SK-N-SH (cell line): ENCODE measurements around the gene LTBP2. TPM values are rescaled to one million over a fixed set of nuclear protein-coding genes. Genes with fewer than 3 reads are reported as not detected.

ENCODE experiments used
- CTCF ChIA-PET: fragments of 300-600, 350-600 bp; formaldehyde crosslinking; extraction: SDS; loops from one replicate; lab custom pipeline; 2021; lab: Yijun Ruan, JAX
- POLR2A ChIA-PET: fragments of 350-600 bp; sonication (Branson Sonifier 250); formaldehyde crosslinking; extraction: SDS; loops from one replicate; lab custom pipeline; 2020; ENCODE audit warnings: antibody characterized with exemption, inconsistent platforms; lab: Yijun Ruan, JAX
- DNase-seq: peaks from one replicate; pipeline ENCODE4 v3.0.0; 2012
- H2AFZ ChIP-seq: fragments of 200-600 bp; sonication (generic); 2 replicates; pipeline ENCODE4 v1.8.1; 2016; ENCODE audit warnings: antibody characterized with exemption, mild to moderate bottlenecking, low read depth
- H3F3A ChIP-seq: fragments of 200-600 bp; sonication (generic); replicated peaks from 2 replicates; pipeline ENCODE3; 2016; ENCODE audit warnings: antibody characterized with exemption, mild to moderate bottlenecking; ENCODE audit not compliant: insufficient read depth
- H3K27ac ChIP-seq, 2 experiments: fragments of 200-500 bp in 1 of 2; fragments of 200-600 bp in 1 of 2; sonication (Bioruptor generic) in 1 of 2; sonication (generic), shearing (Covaris generic) in 1 of 2; 2 replicates each; pipeline versions ENCODE4 v1.5.1 to v1.6.1; 2014 to 2016; ENCODE audit warnings: low read depth in 2 of 2, inconsistent platforms in 1 of 2, low read length in 1 of 2, mild to moderate bottlenecking in 1 of 2, mixed read lengths in 1 of 2
- H3K27me3 ChIP-seq: fragments of 200-600 bp; sonication (generic), shearing (Covaris generic); 2 replicates; pipeline ENCODE4 v1.6.1; 2016; ENCODE audit warnings: mixed run types; ENCODE audit not compliant: insufficient read depth
- H3K36me3 ChIP-seq, 2 experiments: fragments of 200-500 bp in 1 of 2; fragments of 200-600 bp in 1 of 2; sonication (Bioruptor generic) in 1 of 2; sonication (generic) in 1 of 2; replicated peaks in 1 of 2; 2 replicates each; pipeline versions ENCODE3 to v1.5.1; 2014 to 2016; ENCODE audit warnings: low read length in 1 of 2, mild to moderate bottlenecking in 1 of 2; ENCODE audit not compliant: insufficient read depth in 2 of 2, control insufficient read depth in 1 of 2
- H3K4me1 ChIP-seq, 2 experiments: fragments of 200-500 bp in 1 of 2; fragments of 200-600 bp in 1 of 2; sonication (Bioruptor generic) in 1 of 2; sonication (generic), shearing (Covaris generic) in 1 of 2; 2 replicates each; pipeline versions ENCODE4 v1.5.1 to v1.6.1; 2014 to 2016; ENCODE audit warnings: low read depth in 1 of 2, low read length in 1 of 2, mixed run types in 1 of 2; ENCODE audit not compliant: insufficient read depth in 2 of 2, control insufficient read depth in 1 of 2
- H3K4me2 ChIP-seq: fragments of 200-600 bp; sonication (generic), shearing (Covaris generic); 2 replicates; pipeline ENCODE4 v1.6.1; 2017; ENCODE audit warnings: mixed run types
- H3K4me3 ChIP-seq, 2 experiments: fragments of 200-500 bp in 1 of 2; fragments of 200-600 bp in 1 of 2; sonication (Bioruptor generic) in 1 of 2; sonication (generic), shearing (Covaris generic) in 1 of 2; 2 replicates each; pipeline versions ENCODE4 v1.5.1 to v1.8.1; 2014 to 2016; ENCODE audit warnings: low read depth in 2 of 2, inconsistent platforms in 1 of 2, low read length in 1 of 2, mild to moderate bottlenecking in 1 of 2, mixed read lengths in 1 of 2, moderate library complexity in 1 of 2
- H3K79me2 ChIP-seq: fragments of 200-600 bp; sonication (generic); 2 replicates; pipeline ENCODE4 v1.8.1; 2017; ENCODE audit warnings: mild to moderate bottlenecking; ENCODE audit not compliant: insufficient read depth
- H3K9ac ChIP-seq: fragments of 200-600 bp; sonication (generic); 2 replicates; pipeline ENCODE4 v1.6.1; 2017; ENCODE audit warnings: mixed run types
- H3K9me2 ChIP-seq: fragments of 200-600 bp; sonication (generic); 2 replicates; pipeline ENCODE4 v1.6.1; 2017; ENCODE audit warnings: mixed run types
- H3K9me3 ChIP-seq: fragments of 200-600 bp; sonication (generic); 2 replicates; pipeline ENCODE4 v1.6.1; 2017; ENCODE audit warnings: mixed run types, mild to moderate bottlenecking, moderate library complexity
- H4K20me1 ChIP-seq: fragments of 200-600 bp; sonication (generic); 2 replicates; pipeline ENCODE4 v1.6.1; 2017; ENCODE audit warnings: mild to moderate bottlenecking, mixed run types; ENCODE audit not compliant: insufficient read depth
- ELF1 ChIP-seq: IDR thresholded peaks from 2 replicates; pipeline ENCODE4 v1.4.0; 2012
- FOSL2 ChIP-seq: IDR thresholded peaks from 2 replicates; pipeline ENCODE4 v1.4.0; 2012; ENCODE audit warnings: low read depth, mild to moderate bottlenecking, moderate library complexity, borderline replicate concordance
- FOXJ3 ChIP-seq: sonication (generic); formaldehyde crosslinking; IDR thresholded peaks from 2 replicates; pipeline ENCODE4 v1.5.1; 2020; ENCODE audit warnings: mild to moderate bottlenecking, missing genetic modification reagents
- GABPA ChIP-seq: IDR thresholded peaks from 2 replicates; pipeline ENCODE4 v1.4.0; 2012; ENCODE audit warnings: low read depth, mild to moderate bottlenecking
- GATA2 ChIP-seq: sonication (generic); formaldehyde crosslinking; IDR thresholded peaks from 2 replicates; pipeline ENCODE4 v1.5.0; 2020; ENCODE audit warnings: mild to moderate bottlenecking, missing genetic modification reagents
- MEF2A ChIP-seq: IDR thresholded peaks from 2 replicates; pipeline ENCODE4 v1.4.0; 2012; ENCODE audit warnings: low read depth, borderline replicate concordance
- MXI1 ChIP-seq: IDR thresholded peaks from 2 replicates; pipeline ENCODE4 v1.6.1; 2012; ENCODE audit warnings: mild to moderate bottlenecking, low read depth, low read length, improper control_type of control experiment
- NFIC ChIP-seq: IDR thresholded peaks from 2 replicates; pipeline ENCODE4 v1.4.0; 2012; ENCODE audit warnings: borderline replicate concordance
- RFX5 ChIP-seq: IDR thresholded peaks from 2 replicates; pipeline ENCODE4 v1.6.1; 2012; ENCODE audit warnings: mild to moderate bottlenecking, improper control_type of control experiment, low read length
- RXRA ChIP-seq: IDR thresholded peaks from 2 replicates; pipeline ENCODE4 v1.4.0; 2012; ENCODE audit warnings: low read depth, mild to moderate bottlenecking, borderline replicate concordance
- TAF1 ChIP-seq: IDR thresholded peaks from 2 replicates; pipeline ENCODE4 v1.6.1; 2012; ENCODE audit warnings: low read depth, mild to moderate bottlenecking, low read length, moderate library complexity, borderline replicate concordance
- TCF12 ChIP-seq: IDR thresholded peaks from 2 replicates; pipeline ENCODE4 v1.4.0; 2012
- YY1 ChIP-seq: IDR thresholded peaks from 2 replicates; pipeline ENCODE4 v1.4.0; 2012; ENCODE audit warnings: low read depth, mild to moderate bottlenecking
- WGBS: methylation state at CpG from one replicate; pipeline ENCODE4 v1.1.6; 2017; ENCODE audit warnings: low lambda C conversion rate; 5-methylcytosine and 5-hydroxymethylcytosine counted together
- polyA plus RNA-seq, 3 experiments: library from polyadenylated mRNA; depleted of rRNA; stranded (reverse); fragments of >200 nt; gene quantifications; 2 replicates each; pipeline ENCODE4 v1.2.3, GENCODE V29; 2012
- TF ChIP-seq, protein P1 (sequence below): fragments of 150-350 bp; IDR thresholded peaks from 2 replicates; pipeline ENCODE4 v1.6.1; 2017; ENCODE audit warnings: antibody characterized with exemption, low read length, low read depth, borderline replicate concordance
- TF ChIP-seq, protein P2 (sequence below): fragments of 200-600 bp; sonication (generic); IDR thresholded peaks from 2 replicates; pipeline ENCODE4 v1.6.1; 2017; ENCODE audit warnings: antibody characterized with exemption, mild to moderate bottlenecking, moderate library complexity
- TF ChIP-seq, protein P3 (sequence below): IDR thresholded peaks from 2 replicates; pipeline ENCODE4 v1.4.0; 2012; ENCODE audit warnings: low read depth
- TF ChIP-seq, protein P4 (sequence below): IDR thresholded peaks from 2 replicates; pipeline ENCODE4; 2012

Gene LTBP2
- polyA plus RNA-seq, 1 of the 3 experiments (the other 2 are of a cell fraction): 58.8 TPM

DNA sequence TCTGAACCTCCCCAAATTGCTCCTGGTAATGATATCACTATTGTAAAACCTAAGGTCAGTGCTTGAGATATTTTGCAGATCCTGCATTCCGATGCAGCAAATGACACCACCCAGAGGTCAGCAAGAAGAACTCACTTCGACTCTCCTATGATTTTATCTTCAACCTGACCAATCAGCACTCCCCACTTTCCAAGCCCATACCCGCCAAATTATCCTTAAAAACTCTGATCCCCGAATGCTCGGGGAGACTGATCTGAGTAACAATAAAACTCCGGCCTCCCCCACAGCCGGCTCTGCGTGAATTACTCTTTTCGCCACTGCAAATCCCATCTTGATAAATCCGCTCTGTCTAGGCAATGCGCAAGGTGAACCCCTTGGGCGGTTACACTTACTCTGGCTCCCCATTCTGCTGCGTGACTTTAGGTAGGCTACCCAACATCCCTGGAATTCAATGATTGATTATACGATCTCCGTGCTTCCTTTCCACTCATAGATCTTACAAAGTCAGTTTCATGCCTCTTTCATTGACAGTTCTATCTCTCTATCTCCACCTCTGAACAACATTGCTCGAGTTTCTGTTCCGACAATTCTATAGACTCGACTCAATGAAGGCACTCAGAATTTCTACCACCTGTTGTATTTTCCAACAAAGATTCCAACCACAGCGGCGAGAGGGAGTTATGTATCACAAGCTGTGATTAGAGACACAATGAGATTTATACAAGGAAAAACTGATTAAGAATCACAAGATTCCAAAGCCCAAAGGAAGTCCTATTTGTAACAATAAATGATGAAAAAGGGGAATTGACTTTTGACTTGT lies 119.9 kb downstream of the LTBP2 start (continued):
- TF ChIP-seq, protein P1, sequence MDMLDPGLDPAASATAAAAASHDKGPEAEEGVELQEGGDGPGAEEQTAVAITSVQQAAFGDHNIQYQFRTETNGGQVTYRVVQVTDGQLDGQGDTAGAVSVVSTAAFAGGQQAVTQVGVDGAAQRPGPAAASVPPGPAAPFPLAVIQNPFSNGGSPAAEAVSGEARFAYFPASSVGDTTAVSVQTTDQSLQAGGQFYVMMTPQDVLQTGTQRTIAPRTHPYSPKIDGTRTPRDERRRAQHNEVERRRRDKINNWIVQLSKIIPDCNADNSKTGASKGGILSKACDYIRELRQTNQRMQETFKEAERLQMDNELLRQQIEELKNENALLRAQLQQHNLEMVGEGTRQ: no peak

DNA sequence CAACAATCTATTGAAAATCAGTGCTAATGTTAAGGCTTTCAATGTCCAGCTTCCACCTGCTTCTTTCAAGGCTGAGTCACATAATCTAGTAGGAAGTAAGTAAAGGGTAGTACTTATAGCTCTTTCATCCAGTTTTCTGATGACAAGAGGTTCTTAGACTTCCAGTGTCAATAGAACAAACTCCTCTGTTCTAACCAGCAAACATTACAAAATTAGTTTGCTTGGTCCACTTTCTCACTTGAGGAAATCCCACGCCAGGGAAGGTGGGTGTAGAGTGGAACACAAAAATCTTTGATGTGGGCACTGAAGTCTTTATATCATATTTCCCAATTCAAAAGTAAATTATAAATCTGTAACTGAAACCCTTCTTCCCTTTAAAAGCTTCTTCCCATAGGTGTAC lies 121.6 kb downstream of the LTBP2 start:
- Histone ChIP-seq H2AFZ (no peak overlapping the region), H3K79me2 (peaks cover 55% of the 10 kb centered on the region), H3K27me3 (no peaks in the 10 kb centered on the region), H3K36me3 (peaks cover 4% of the 10 kb centered on the region in 2 experiments), H3K4me2 (no peak overlapping the region), H4K20me1 (no peaks in the 10 kb centered on the region), H3F3A (peaks cover 32% of the 10 kb centered on the region), H3K9me2 (no peaks in the 10 kb centered on the region), H3K4me1 (peaks cover 13 to 19% of the 10 kb centered on the region in 2 experiments; a peak in 3 of 4 replicates), H3K9me3 (no peaks in the 10 kb centered on the region), H3K4me3 (no peak overlapping the region), H3K9ac (no peak overlapping the region), H3K27ac (no peak overlapping the region)
- CTCF ChIA-PET: interaction anchor here (1.0 to 2.7 kb wide), 4 partner anchors 11 to 36 kb away, joined by 3 to 9 read pairs (median 6); no protein-coding TSS in a partner anchor
- POLR2A ChIA-PET: interaction anchor here (0.5 kb wide), 1 partner anchor 122 kb away, joined by 3 read pairs; no protein-coding TSS in a partner anchor
- no peak for DNase-seq
- TF ChIP-seq NFIC: no peak
- TF ChIP-seq, protein P2, sequence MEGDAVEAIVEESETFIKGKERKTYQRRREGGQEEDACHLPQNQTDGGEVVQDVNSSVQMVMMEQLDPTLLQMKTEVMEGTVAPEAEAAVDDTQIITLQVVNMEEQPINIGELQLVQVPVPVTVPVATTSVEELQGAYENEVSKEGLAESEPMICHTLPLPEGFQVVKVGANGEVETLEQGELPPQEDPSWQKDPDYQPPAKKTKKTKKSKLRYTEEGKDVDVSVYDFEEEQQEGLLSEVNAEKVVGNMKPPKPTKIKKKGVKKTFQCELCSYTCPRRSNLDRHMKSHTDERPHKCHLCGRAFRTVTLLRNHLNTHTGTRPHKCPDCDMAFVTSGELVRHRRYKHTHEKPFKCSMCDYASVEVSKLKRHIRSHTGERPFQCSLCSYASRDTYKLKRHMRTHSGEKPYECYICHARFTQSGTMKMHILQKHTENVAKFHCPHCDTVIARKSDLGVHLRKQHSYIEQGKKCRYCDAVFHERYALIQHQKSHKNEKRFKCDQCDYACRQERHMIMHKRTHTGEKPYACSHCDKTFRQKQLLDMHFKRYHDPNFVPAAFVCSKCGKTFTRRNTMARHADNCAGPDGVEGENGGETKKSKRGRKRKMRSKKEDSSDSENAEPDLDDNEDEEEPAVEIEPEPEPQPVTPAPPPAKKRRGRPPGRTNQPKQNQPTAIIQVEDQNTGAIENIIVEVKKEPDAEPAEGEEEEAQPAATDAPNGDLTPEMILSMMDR: no peak
- TF ChIP-seq, protein P3, sequence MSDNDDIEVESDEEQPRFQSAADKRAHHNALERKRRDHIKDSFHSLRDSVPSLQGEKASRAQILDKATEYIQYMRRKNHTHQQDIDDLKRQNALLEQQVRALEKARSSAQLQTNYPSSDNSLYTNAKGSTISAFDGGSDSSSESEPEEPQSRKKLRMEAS: no peak
- TF ChIP-seq, protein P4, sequence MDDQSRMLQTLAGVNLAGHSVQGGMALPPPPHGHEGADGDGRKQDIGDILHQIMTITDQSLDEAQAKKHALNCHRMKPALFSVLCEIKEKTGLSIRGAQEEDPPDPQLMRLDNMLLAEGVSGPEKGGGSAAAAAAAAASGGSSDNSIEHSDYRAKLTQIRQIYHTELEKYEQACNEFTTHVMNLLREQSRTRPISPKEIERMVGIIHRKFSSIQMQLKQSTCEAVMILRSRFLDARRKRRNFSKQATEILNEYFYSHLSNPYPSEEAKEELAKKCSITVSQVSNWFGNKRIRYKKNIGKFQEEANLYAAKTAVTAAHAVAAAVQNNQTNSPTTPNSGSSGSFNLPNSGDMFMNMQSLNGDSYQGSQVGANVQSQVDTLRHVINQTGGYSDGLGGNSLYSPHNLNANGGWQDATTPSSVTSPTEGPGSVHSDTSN: no peak
- WGBS: 100% methylated on average over 1 of the region's 1 CpG

DNA sequence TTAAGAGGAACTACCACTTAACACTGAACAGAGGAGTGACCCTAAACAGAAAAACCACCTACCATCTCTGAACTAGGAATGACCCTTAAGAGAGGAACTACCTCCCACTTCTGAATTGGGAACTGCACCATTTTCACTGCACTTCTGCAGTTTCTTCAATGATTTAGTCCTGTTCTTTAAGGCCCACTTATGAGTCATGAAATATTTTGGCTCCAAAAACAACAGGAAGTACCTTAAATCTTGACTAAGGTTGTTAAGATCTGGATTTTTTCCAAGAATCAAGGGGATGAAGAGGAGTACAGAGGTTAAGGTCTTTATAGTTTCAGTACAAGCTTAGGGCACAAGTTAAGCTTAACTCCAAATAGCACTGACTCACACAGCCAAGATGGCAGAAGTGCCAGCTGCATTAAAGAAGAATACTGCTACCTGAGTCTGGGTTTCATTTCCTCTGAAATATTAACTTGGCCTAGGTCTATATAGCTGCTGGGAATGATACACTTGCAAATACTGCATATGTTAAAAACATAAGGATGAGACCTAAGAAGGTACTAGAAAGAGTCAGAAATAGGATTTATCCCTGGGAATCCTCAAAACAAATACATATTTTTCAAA lies 123.1 kb downstream of the LTBP2 start:
- no peaks in the 10 kb centered on the region for H4K20me1 ChIP-seq
- H3F3A ChIP-seq: peaks cover 23% of the 10 kb centered on the region
- H2AFZ ChIP-seq: no peak overlapping the region
- H3K27me3 ChIP-seq: no peaks in the 10 kb centered on the region
- H3K36me3 ChIP-seq: peaks cover 9 to 14% of the 10 kb centered on the region in 2 experiments
- H3K9me2 ChIP-seq: no peaks in the 10 kb centered on the region
- H3K4me3 ChIP-seq: no peak overlapping the region
- ChIA-PET CTCF (interaction anchor here (1.5 to 2.7 kb wide), 2 partner anchors 13 to 14 kb away, joined by 7 to 9 read pairs; no protein-coding TSS in a partner anchor), POLR2A (no interaction called here)
- DNase-seq: no peak
- H3K9ac ChIP-seq: no peak overlapping the region
- peaks cover 6 to 10% of the 10 kb centered on the region in 2 experiments; a peak in 3 of 4 replicates for H3K4me1 ChIP-seq
- no peaks in the 10 kb centered on the region for H3K9me3 ChIP-seq
- H3K4me2 ChIP-seq: peak overlapping the region; percentile 32; the same call in 1 of the 2 replicates
- H3K27ac ChIP-seq: peak overlapping the region; percentile 6 to 56; a peak in 3 of 4 replicates
- peaks cover 44% of the 10 kb centered on the region for H3K79me2 ChIP-seq
- no peak; the same call in 1 of the 2 replicates for TF ChIP-seq ELF1
- TF ChIP-seq RFX5: no peak
- TF ChIP-seq FOXJ3 (CRISPR knock-in tag): no peak
- TF ChIP-seq GATA2: no peak
- peak; percentile 78; the same call in 1 of the 2 replicates for TF ChIP-seq FOSL2
- peak; percentile 60; the same call in 1 of the 2 replicates for TF ChIP-seq RXRA
- peak; percentile 55; the same call in 1 of the 2 replicates for TF ChIP-seq TCF12
- TF ChIP-seq MEF2A: no peak
- peak; percentile 67; the same call in 1 of the 2 replicates for TF ChIP-seq YY1
- no peak for TF ChIP-seq GABPA
- TF ChIP-seq, protein P3: no peak
- no peak for TF ChIP-seq MXI1
- peak; percentile 84 for TF ChIP-seq NFIC
- TF ChIP-seq TAF1: 0 out of 2 replicates have a peak, but pooled peaks have one; percentile 20
